ENCODE measurements around the gene IFT25. TPM values are rescaled to one million over a fixed set of nuclear protein-coding genes. Genes with fewer than 3 reads are reported as not detected.

IFT25 gene
- total and polyA plus RNA-seq, 12 donors, result 7.8 to 16.0 (median 10.7) TPM

DNA sequence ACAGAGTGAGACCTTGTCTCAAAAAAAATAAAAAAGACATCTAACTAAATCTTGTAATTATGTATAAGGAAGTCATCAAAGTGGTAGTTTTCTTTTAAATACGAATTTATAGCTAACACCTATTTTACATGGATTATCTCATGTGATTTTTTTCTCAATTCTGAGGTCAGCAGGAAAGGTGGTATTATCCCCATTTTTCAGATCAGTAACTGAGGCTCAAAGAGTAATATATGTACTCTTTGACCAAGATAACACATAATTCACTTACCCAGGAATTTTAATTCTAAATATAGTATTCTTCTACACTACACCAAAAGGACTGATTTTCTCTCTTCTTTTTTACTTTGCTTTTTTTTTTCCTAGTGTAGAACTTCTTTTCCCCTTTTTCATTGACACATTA is 9.1 kb downstream of the IFT25 start:
- H3K27me3 ChIP-seq, result no peaks in the 10 kb centered on the region
- TF ChIP-seq, protein P1, sequence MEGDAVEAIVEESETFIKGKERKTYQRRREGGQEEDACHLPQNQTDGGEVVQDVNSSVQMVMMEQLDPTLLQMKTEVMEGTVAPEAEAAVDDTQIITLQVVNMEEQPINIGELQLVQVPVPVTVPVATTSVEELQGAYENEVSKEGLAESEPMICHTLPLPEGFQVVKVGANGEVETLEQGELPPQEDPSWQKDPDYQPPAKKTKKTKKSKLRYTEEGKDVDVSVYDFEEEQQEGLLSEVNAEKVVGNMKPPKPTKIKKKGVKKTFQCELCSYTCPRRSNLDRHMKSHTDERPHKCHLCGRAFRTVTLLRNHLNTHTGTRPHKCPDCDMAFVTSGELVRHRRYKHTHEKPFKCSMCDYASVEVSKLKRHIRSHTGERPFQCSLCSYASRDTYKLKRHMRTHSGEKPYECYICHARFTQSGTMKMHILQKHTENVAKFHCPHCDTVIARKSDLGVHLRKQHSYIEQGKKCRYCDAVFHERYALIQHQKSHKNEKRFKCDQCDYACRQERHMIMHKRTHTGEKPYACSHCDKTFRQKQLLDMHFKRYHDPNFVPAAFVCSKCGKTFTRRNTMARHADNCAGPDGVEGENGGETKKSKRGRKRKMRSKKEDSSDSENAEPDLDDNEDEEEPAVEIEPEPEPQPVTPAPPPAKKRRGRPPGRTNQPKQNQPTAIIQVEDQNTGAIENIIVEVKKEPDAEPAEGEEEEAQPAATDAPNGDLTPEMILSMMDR (IDR thresholded peaks at IDR 0.05), result no peak
- H3K27ac ChIP-seq, result no peak overlapping the region
- peaks cover 0 to 21% (median 6%) of the 10 kb centered on the region in 11 donors for H3K9me3 ChIP-seq
- peaks cover 0 to 15% (median 0%) of the 10 kb centered on the region in 9 donors for H3K4me1 ChIP-seq
- WGBS, 2 donors, result 91 to 92% methylated on average over 1 of the region's 1 CpG
- ATAC-seq (no peak), DNase-seq (no peak)
- H3K4me3 ChIP-seq, result no peak overlapping the region
- H3K36me3 ChIP-seq, result peaks cover 0 to 44% (median 7%) of the 10 kb centered on the region in 9 donors
- intact Hi-C loops (cut with DNase I), result loop anchor here in 1 of 10 donors (5.0 kb wide), 1 partner anchor 836 kb away; no protein-coding TSS in a partner anchor

DNA sequence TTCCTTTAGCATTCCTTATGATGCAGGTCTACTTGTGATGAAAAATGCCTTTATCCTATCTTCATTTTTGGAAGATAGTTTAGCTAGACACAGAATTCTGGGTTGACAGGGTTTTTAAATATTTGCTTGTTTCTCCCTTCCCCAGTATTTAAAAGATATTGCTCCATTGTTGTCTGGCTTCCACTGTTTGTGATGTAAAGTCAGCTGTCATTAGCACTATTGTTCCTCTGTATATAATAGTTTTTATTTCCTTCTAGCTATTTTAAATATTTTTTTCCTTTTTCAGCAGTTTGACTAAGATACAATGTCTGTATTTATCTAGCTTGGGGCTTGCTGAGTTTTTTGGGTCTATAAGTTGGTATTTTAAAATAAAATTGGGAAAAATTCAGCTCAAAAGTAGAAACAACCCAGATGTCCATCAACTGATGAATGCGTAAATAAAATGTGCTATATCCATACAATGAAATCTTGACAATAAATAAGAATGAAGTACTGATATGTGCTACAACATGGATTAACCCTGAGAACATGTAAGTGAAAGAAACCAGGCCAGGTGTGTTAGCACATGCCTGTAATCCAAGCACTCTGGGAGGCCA is 11.2 kb downstream of the IFT25 start:
- TF ChIP-seq, protein P1 (IDR thresholded peaks at IDR 0.05), result no peak
- 97 to 100% methylated on average over 1 of the region's 1 CpG for WGBS, 2 donors
- no peak for DNase-seq
- H3K4me3 ChIP-seq, result no peak overlapping the region
- H3K9me3 ChIP-seq, result peaks cover 0 to 21% (median 6%) of the 10 kb centered on the region in 11 donors
- H3K27ac ChIP-seq, result no peak overlapping the region
- no peaks in the 10 kb centered on the region for H3K27me3 ChIP-seq
- intact Hi-C loops (cut with DNase I), result no loop called here
- ATAC-seq, result no peak
- peaks cover 0 to 7% (median 0%) of the 10 kb centered on the region in 9 donors for H3K4me1 ChIP-seq
- H3K36me3 ChIP-seq, result peaks cover 0 to 55% (median 7%) of the 10 kb centered on the region in 9 donors

- ATAC-seq, result no peak
- H3K27me3 ChIP-seq, result no peaks in the 10 kb centered on the region
- intact Hi-C loops (cut with DNase I), result no loop called here
- peaks cover 0 to 21% (median 6%) of the 10 kb centered on the region in 11 donors for H3K9me3 ChIP-seq
- DNase-seq, result no peak
- peaks cover 0 to 67% (median 7%) of the 10 kb centered on the region in 9 donors for H3K36me3 ChIP-seq
- H3K27ac ChIP-seq, result no peak overlapping the region
- no peak overlapping the region for H3K4me3 ChIP-seq
- H3K4me1 ChIP-seq, result no peaks in the 10 kb centered on the region
- 96 to 97% methylated on average over 2 of the region's 2 CpGs for WGBS, 2 donors
- TF ChIP-seq, protein P1 (IDR thresholded peaks at IDR 0.05), result no peak
These were observed 14.0 kb downstream of the IFT25 start for GRCh38 chr1:53931523-53931922.

DNA sequence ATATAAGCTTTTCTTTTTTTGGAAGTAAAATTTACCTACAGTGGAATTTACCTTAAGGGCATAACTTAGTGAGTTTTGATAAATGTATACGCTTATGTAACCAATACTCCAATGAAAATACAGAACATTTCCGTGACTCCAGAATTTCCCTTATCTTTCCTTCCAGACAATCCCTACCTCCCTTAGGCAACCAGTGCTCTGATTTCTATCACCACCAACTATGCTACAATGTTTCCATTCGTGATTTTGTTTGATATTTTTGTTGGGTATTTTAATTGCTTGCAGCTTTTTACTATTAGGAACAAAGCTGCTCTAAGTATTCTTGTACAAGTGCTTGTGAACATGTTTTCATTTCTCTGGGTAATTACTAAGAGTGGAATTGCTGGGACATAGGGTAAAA is 14.6 kb downstream of the IFT25 start:
- intact Hi-C loops (cut with DNase I), result no loop called here
- Histone ChIP-seq H3K27ac (no peak overlapping the region), H3K36me3 (peaks cover 0 to 69% (median 7%) of the 10 kb centered on the region in 9 donors), H3K27me3 (no peaks in the 10 kb centered on the region), H3K4me1 (no peaks in the 10 kb centered on the region), H3K4me3 (no peak overlapping the region), H3K9me3 (peaks cover 0 to 21% (median 6%) of the 10 kb centered on the region in 11 donors)
- no peak for ATAC-seq
- 87 to 92% methylated on average over 3 of the region's 3 CpGs for WGBS, 2 donors
- TF ChIP-seq, protein P1 (IDR thresholded peaks at IDR 0.05), result no peak
- no peak for DNase-seq

Data from heart right ventricle (tissue), 16 donors.